GM23338 (cell line): ENCODE data around the gene PAX6. TPM values are rescaled to one million over a fixed set of nuclear protein-coding genes. Genes with fewer than 3 reads are reported as not detected.

Experiments used
- ATAC-seq: fragments of 200-7000 bp; cut with Tn5 transposase; 3 replicates; pipeline ENCODE4 v1.9.1; 2020
- DNase-seq: peaks from one replicate; pipeline ENCODE4 v3.0.0-alpha.2; 2015; ENCODE audit warnings: low spot score
- H2AFZ ChIP-seq: fragments of 200-600 bp; sonication (generic); 2 replicates; pipeline ENCODE4 v1.8.0; 2016; ENCODE audit warnings: antibody characterized with exemption, mild to moderate bottlenecking, moderate library complexity
- H3F3A ChIP-seq: fragments of 200-600 bp; sonication (generic); replicated peaks from 2 replicates; pipeline ENCODE4 v1.8.0; 2017; ENCODE audit warnings: antibody characterized with exemption, mixed run types, low read depth
- H3K27ac ChIP-seq: fragments of 200-600 bp; sonication (generic); 2 replicates; pipeline ENCODE4 v1.6.1; 2016; ENCODE audit warnings: low read depth
- H3K27me3 ChIP-seq: fragments of 200-600 bp; sonication (generic); 2 replicates; pipeline ENCODE4 v1.8.0; 2016; ENCODE audit warnings: mild to moderate bottlenecking, mixed run types, moderate library complexity; ENCODE audit not compliant: insufficient read depth
- H3K36me3 ChIP-seq: fragments of 200-600 bp; sonication (generic); 2 replicates; pipeline ENCODE4 v1.8.0; 2016; ENCODE audit warnings: mild to moderate bottlenecking; ENCODE audit not compliant: insufficient read depth
- H3K4me1 ChIP-seq: fragments of 200-600 bp; sonication (generic); 2 replicates; pipeline ENCODE4 v1.8.0; 2016; ENCODE audit warnings: mild to moderate bottlenecking, moderate library complexity; ENCODE audit not compliant: insufficient read depth
- H3K4me2 ChIP-seq: fragments of 200-600 bp; sonication (generic); 2 replicates; pipeline ENCODE4 v1.7.1; 2017; ENCODE audit warnings: mixed run types
- H3K4me3 ChIP-seq: fragments of 200-600 bp; sonication (generic); 2 replicates; pipeline ENCODE4 v1.6.1; 2016; ENCODE audit warnings: mixed run types
- H3K79me2 ChIP-seq: fragments of 200-600 bp; sonication (generic); replicated peaks from 2 replicates; pipeline ENCODE4 v1.8.0; 2017; ENCODE audit warnings: mild to moderate bottlenecking; ENCODE audit not compliant: insufficient read depth
- H3K9me2 ChIP-seq: fragments of 200-600 bp; sonication (generic); 2 replicates; pipeline ENCODE4 v1.8.0; 2017; ENCODE audit not compliant: insufficient read depth
- H4K20me1 ChIP-seq: fragments of 200-600 bp; sonication (generic); replicated peaks from 2 replicates; pipeline ENCODE4 v1.8.0; 2017; ENCODE audit warnings: mild to moderate bottlenecking; ENCODE audit not compliant: insufficient read depth
- H3K27ac Mint-ChIP-seq: 2 replicates; pipeline ENCODE4 v1.8.0; 2020; ENCODE audit warnings: inconsistent platforms, mild to moderate bottlenecking, moderate library complexity, mixed read lengths
- H3K27me3 Mint-ChIP-seq: 3 replicates; pipeline ENCODE4 v1.8.0; 2022; ENCODE audit warnings: low read depth, mild to moderate bottlenecking, moderate library complexity, mixed read lengths, inconsistent platforms; ENCODE audit not compliant: insufficient read depth, poor library complexity
- H3K36me3 Mint-ChIP-seq: 3 replicates; pipeline ENCODE4 v1.8.0; 2021; ENCODE audit warnings: low read depth, mild to moderate bottlenecking, inconsistent platforms, moderate library complexity, mixed read lengths
- H3K4me1 Mint-ChIP-seq: 3 replicates; pipeline ENCODE4 v1.8.0; 2020; ENCODE audit warnings: mild to moderate bottlenecking, inconsistent platforms, mixed read lengths
- H3K4me3 Mint-ChIP-seq: 3 replicates; pipeline ENCODE4 v1.8.0; 2021; ENCODE audit warnings: moderate library complexity, mild to moderate bottlenecking, inconsistent platforms, mixed read lengths
- H3K9me3 Mint-ChIP-seq: 3 replicates; pipeline ENCODE4 v1.8.0; 2020; ENCODE audit warnings: moderate library complexity, mild to moderate bottlenecking, inconsistent platforms, mixed read lengths
- EZH2 ChIP-seq: fragments of 200-600 bp; sonication (generic); IDR thresholded peaks from one replicate; pipeline ENCODE4 v1.8.0; 2017; ENCODE audit warnings: antibody characterized with exemption, mild to moderate bottlenecking, low read depth; ENCODE audit not compliant: unreplicated experiment
- NANOG ChIP-seq: IDR thresholded peaks from 2 replicates; pipeline ENCODE4 v1.6.1; 2016; ENCODE audit warnings: antibody characterized with exemption, borderline replicate concordance
- POLR2AphosphoS5 ChIP-seq: IDR thresholded peaks from 2 replicates; pipeline ENCODE4 v1.6.1; 2016; ENCODE audit warnings: antibody characterized with exemption, low read depth
- REST ChIP-seq: IDR thresholded peaks from one replicate; pipeline ENCODE4 v1.6.1; 2018; ENCODE audit warnings: antibody characterized with exemption; ENCODE audit not compliant: unreplicated experiment
- ZNF331 ChIP-seq: fragments of 250-450 bp; sonication (Bioruptor Pico); IDR thresholded peaks from 2 replicates; pipeline ENCODE4 v1.5.0; 2020; ENCODE audit warnings: low read depth, mild to moderate bottlenecking, moderate library complexity
- polyA plus RNA-seq: library from polyadenylated mRNA; unstranded; fragments of >200 nt; fragmentation: Nextera tagmentation; extraction: Ambion mirVana; gene quantifications from 2 replicates; pipeline ENCODE4 v1.2.1, GENCODE V29; 2016
- total RNA-seq: library from RNA; depleted of rRNA; stranded (reverse); fragments of >200 nt; shearing (Covaris generic); gene quantifications from 2 replicates; pipeline ENCODE4 v1.2.3, GENCODE V29; 2014

PAX6 gene
- total and polyA plus RNA-seq, 2 experiments from 2014 or later, result 0.17 to 0.45 TPM

- H3K27me3 Mint-ChIP-seq, result peaks cover 57% of the 10 kb centered on the region
- ATAC-seq, result no peak
- H3K4me1 Mint-ChIP-seq, result peaks cover 26% of the 10 kb centered on the region
- DNase-seq, result peak; percentile 55
- Histone ChIP-seq H3F3A (peaks cover 22% of the 10 kb centered on the region; the same call in 1 of the 2 replicates), H3K36me3 (no peaks in the 10 kb centered on the region), H3K9me2 (peaks cover 2% of the 10 kb centered on the region; the same call in 1 of the 2 replicates), H3K27ac (no peak overlapping the region), H4K20me1 (peaks cover 2% of the 10 kb centered on the region; the same call in 1 of the 2 replicates), H3K4me2 (peak overlapping the region; percentile 91), H3K27me3 (peaks cover 77% of the 10 kb centered on the region), H3K79me2 (no peaks in the 10 kb centered on the region), H2AFZ (no peak overlapping the region; the same call in 1 of the 2 replicates), H3K4me1 (peaks cover 32% of the 10 kb centered on the region), H3K4me3 (peak overlapping the region; percentile 60)
- no peaks in the 10 kb centered on the region; the same call in 2 of the 3 replicates for H3K36me3 Mint-ChIP-seq
- H3K9me3 Mint-ChIP-seq, result no peaks in the 10 kb centered on the region; the same call in 2 of the 3 replicates
- no peak for TF ChIP-seq ZNF331
- TF ChIP-seq REST, result no peak
- peak; percentile 67 for TF ChIP-seq EZH2
- peak overlapping the region; percentile 46 for H3K4me3 Mint-ChIP-seq
- no peak overlapping the region for H3K27ac Mint-ChIP-seq
These were observed 15.2 kb downstream of the PAX6 start for GRCh38 chr11:31795706-31796498.

GRCh38 chr11:31794548-31794947 lies 16.6 kb downstream of the PAX6 start:
- Mint-ChIP-seq H3K36me3 (no peaks in the 10 kb centered on the region; the same call in 2 of the 3 replicates), H3K9me3 (no peaks in the 10 kb centered on the region; the same call in 2 of the 3 replicates), H3K4me1 (peaks cover 18% of the 10 kb centered on the region), H3K27me3 (peaks cover 44% of the 10 kb centered on the region), H3K4me3 (no peak overlapping the region), H3K27ac (no peak overlapping the region)
- DNase-seq (no peak), ATAC-seq (no peak)
- H3K4me1 ChIP-seq, result peaks cover 21% of the 10 kb centered on the region
- H3K4me3 ChIP-seq, result no peak overlapping the region
- H4K20me1 ChIP-seq, result no peaks in the 10 kb centered on the region
- TF ChIP-seq NANOG (no peak), ZNF331 (no peak), REST (no peak), POLR2AphosphoS5 (no peak)
- H3F3A ChIP-seq, result 0 out of 2 replicates have a peak, but pooled peaks cover 12% of the 10 kb centered on the region
- H3K27ac ChIP-seq, result no peak overlapping the region
- no peak overlapping the region for H2AFZ ChIP-seq
- no peaks in the 10 kb centered on the region for H3K36me3 ChIP-seq
- no peaks in the 10 kb centered on the region for H3K79me2 ChIP-seq
- H3K4me2 ChIP-seq, result no peak overlapping the region
- peaks cover 63% of the 10 kb centered on the region for H3K27me3 ChIP-seq
- peaks cover 3% of the 10 kb centered on the region; the same call in 1 of the 2 replicates for H3K9me2 ChIP-seq
